Sigmoid colon (tissue), 7 donors: ENCODE data around the gene COPS2. TPM values are rescaled to one million over a fixed set of nuclear protein-coding genes. Genes with fewer than 3 reads are reported as not detected.

Source experiments
- DNase-seq: peaks from one replicate; pipeline ENCODE4 v3.0.0-alpha.2; 2019
- H3K27ac ChIP-seq, 4 donors: fragments of 200-600 bp; sonication (generic); one replicate each; pipeline ENCODE4 v1.5.1; 2016 to 2019; ENCODE audit warnings: mild to moderate bottlenecking in 1 of 4
- H3K27me3 ChIP-seq, 3 donors: fragments of 200-600 bp; sonication (generic); one replicate each; pipeline ENCODE4 v1.5.1; 2019; ENCODE audit warnings: mild to moderate bottlenecking in 1 of 3
- H3K36me3 ChIP-seq, 4 donors: fragments of 200-600 bp; sonication (generic); one replicate each; pipeline ENCODE4 v1.5.1; 2016 to 2019
- H3K4me1 ChIP-seq, 4 donors: fragments of 200-600 bp; sonication (generic); one replicate each; pipeline ENCODE4 v1.5.1; 2017 to 2019
- H3K4me3 ChIP-seq, 4 donors: fragments of 200-600 bp; sonication (generic); one replicate each; pipeline ENCODE4 v1.5.1; 2017 to 2019; ENCODE audit warnings: mild to moderate bottlenecking in 2 of 4, moderate library complexity in 1 of 4
- H3K9me3 ChIP-seq, 4 donors: fragments of 200-600 bp in 3 of 4; sonication (generic) in 3 of 4; one replicate each; pipeline versions ENCODE4 v1.5.1 to v1.6.1; 2013 to 2019
- EP300 ChIP-seq, 4 donors: sonication (generic); formaldehyde crosslinking; IDR thresholded peaks; one replicate each; pipeline ENCODE4 v1.6.1; 2017; ENCODE audit warnings: antibody characterized with exemption in 4 of 4
- POLR2A ChIP-seq, 2 donors: fragments of 450-650 bp; IDR thresholded peaks; one replicate each; pipeline ENCODE4 v1.6.1; 2016; ENCODE audit warnings: antibody characterized with exemption in 2 of 2, mild to moderate bottlenecking in 2 of 2, moderate library complexity in 2 of 2
- POLR2AphosphoS5 ChIP-seq, 4 donors: sonication (generic); formaldehyde crosslinking; IDR thresholded peaks; one replicate each; pipeline ENCODE4 v1.6.1; 2017; ENCODE audit warnings: antibody characterized with exemption in 4 of 4
- WGBS, 2 donors: extraction: QIAGEN DNeasy Blood & Tissue Kit; methylation state at CpG; one replicate each; pipeline ENCODE4 v1.1.7; 2013; 5-methylcytosine and 5-hydroxymethylcytosine counted together
- intact Hi-C: fragments of 100-400 bp; cut with DNase I; formaldehyde crosslinking; loops from one replicate; pipeline ENCODE4 v1.15.1; 2023
- polyA plus RNA-seq, 3 donors: library from polyadenylated mRNA; stranded (reverse); fragments of 200-250 nt; gene quantifications; one replicate each; pipeline ENCODE4 v1.2.3, GENCODE V29; 2013
- total RNA-seq, 4 donors: library from RNA; depleted of rRNA; stranded (reverse); fragments of >200 nt; gene quantifications; one replicate each; pipeline ENCODE4 v1.1.0, GENCODE V29; 2016
- TF ChIP-seq, protein P1 (sequence below), 4 experiments: fragments of 450-650 bp in 3 of 4; fragments of 200-600 bp in 1 of 4; IDR thresholded peaks; one replicate each; pipeline ENCODE4 v1.5.1; 2016 to 2019; ENCODE audit warnings: antibody characterized with exemption in 4 of 4, mild to moderate bottlenecking in 3 of 4, moderate library complexity in 2 of 4
- donor health status: healthy with polysubstance abuse.
- donor health status: Bipolar disorder and iron deficiency.
- donor health status: healthy.

The COPS2 gene
- total and polyA plus RNA-seq, 7 donors = 35.7 to 142 (median 88.9) TPM

DNA sequence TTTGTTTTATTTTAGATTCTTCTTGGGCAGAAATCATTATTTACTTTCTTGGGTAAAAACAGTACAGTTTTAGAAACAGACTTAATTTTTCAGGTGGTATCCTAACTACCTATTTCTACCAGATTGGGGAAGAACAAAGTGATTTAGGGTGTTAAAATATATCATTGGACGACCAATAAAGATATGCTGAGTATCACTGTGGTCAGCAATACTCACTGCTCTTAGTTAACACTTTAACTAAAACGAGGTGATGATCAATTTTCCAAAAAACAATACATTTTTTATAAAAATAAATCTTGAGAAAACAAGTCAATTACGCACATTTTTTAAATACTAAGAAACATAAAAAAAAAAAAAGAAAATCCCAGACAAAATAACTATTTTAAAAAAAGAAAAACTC is 3.6 kb downstream of the COPS2 start:
- no peak overlapping the region for H3K27ac ChIP-seq
- no peak for TF ChIP-seq POLR2AphosphoS5 (IDR thresholded peaks at IDR 0.05)
- no peak for TF ChIP-seq POLR2A (IDR thresholded peaks at IDR 0.05)
- TF ChIP-seq, protein P1, sequence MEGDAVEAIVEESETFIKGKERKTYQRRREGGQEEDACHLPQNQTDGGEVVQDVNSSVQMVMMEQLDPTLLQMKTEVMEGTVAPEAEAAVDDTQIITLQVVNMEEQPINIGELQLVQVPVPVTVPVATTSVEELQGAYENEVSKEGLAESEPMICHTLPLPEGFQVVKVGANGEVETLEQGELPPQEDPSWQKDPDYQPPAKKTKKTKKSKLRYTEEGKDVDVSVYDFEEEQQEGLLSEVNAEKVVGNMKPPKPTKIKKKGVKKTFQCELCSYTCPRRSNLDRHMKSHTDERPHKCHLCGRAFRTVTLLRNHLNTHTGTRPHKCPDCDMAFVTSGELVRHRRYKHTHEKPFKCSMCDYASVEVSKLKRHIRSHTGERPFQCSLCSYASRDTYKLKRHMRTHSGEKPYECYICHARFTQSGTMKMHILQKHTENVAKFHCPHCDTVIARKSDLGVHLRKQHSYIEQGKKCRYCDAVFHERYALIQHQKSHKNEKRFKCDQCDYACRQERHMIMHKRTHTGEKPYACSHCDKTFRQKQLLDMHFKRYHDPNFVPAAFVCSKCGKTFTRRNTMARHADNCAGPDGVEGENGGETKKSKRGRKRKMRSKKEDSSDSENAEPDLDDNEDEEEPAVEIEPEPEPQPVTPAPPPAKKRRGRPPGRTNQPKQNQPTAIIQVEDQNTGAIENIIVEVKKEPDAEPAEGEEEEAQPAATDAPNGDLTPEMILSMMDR (IDR thresholded peaks at IDR 0.05) = no peak
- TF ChIP-seq EP300 (IDR thresholded peaks at IDR 0.05) = no peak
- DNase-seq = no peak
- WGBS, 2 donors = 78 to 87% methylated on average over 3 of the region's 3 CpGs
- H3K27me3 ChIP-seq = no peaks in the 10 kb centered on the region
- intact Hi-C loops = loop anchor here (10.0 kb wide), 3 partner anchors 473 to 1203 kb away; partner anchors contain the start of genes DTWD1, FAM227B and GABPB1
- no peak overlapping the region for H3K4me3 ChIP-seq
- peaks cover 0 to 3% (median 0%) of the 10 kb centered on the region in 4 donors for H3K36me3 ChIP-seq
- H3K4me1 ChIP-seq = peaks cover 0 to 69% (median 38%) of the 10 kb centered on the region in 4 donors
- H3K9me3 ChIP-seq = no peaks in the 10 kb centered on the region

DNA sequence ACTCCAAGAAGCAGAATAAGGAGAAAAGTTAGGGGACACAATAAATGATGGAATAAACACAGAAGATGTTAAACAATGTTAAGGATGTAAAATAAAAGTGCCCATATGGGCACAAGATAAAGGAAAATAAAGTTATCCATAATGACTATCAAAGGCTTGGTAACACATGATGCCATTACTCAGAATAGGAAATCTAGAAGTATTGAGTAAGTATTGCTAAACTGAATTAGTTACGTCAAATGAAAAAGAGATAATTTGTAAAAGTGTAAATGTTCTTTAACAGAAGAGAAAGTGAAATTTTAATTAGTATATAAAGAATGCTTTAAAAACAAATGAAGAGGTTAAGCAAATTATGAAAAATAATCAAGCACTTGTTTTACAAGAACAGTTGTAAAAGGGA is 6.7 kb downstream of the COPS2 start:
- TF ChIP-seq, protein P1 (IDR thresholded peaks at IDR 0.05) = no peak
- Histone ChIP-seq H3K9me3 (no peaks in the 10 kb centered on the region), H3K4me1 (peaks cover 0 to 68% (median 32%) of the 10 kb centered on the region in 4 donors), H3K36me3 (peaks cover 0 to 14% (median 1%) of the 10 kb centered on the region in 4 donors), H3K27ac (no peak overlapping the region), H3K4me3 (no peak overlapping the region), H3K27me3 (no peaks in the 10 kb centered on the region)
- intact Hi-C loops = loop anchor here (1.0 to 2.0 kb wide), 2 partner anchors 20 to 284 kb away; no protein-coding TSS in a partner anchor
- WGBS, 2 donors = 83 to 92% methylated on average over 1 of the region's 1 CpG
- no peak for DNase-seq

DNA sequence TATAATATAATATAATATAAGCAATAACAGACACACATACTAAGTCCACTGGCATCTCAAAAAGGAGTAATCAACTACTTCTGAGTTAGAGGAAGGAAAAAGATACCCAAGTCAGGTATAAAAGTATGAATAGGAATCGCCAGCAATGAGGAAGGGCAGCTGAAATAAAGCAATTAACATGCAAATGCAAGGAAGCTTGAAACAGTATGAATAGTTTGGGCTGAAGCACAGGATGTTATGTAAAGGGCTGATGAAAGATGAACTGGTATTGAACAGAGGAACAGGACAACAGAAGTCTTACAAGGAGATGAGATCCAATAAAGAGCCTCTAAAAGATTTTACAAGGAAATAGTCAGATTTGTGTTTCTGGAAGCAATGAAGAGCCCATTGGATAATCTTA is 7.1 kb downstream of the COPS2 start:
- Histone ChIP-seq H3K27ac (no peak overlapping the region), H3K27me3 (no peaks in the 10 kb centered on the region), H3K9me3 (no peaks in the 10 kb centered on the region), H3K4me1 (peaks cover 0 to 64% (median 27%) of the 10 kb centered on the region in 4 donors), H3K36me3 (peaks cover 0 to 19% (median 5%) of the 10 kb centered on the region in 4 donors), H3K4me3 (no peak overlapping the region)
- WGBS, 2 donors = 30 to 60% methylated on average over 1 of the region's 1 CpG
- TF ChIP-seq, protein P1 (IDR thresholded peaks at IDR 0.05) = no peak
- no peak for TF ChIP-seq EP300 (IDR thresholded peaks at IDR 0.05)
- TF ChIP-seq POLR2A (IDR thresholded peaks at IDR 0.05) = no peak
- no peak for TF ChIP-seq POLR2AphosphoS5 (IDR thresholded peaks at IDR 0.05)
- DNase-seq = no peak
- intact Hi-C loops = loop anchor here (1.0 to 2.0 kb wide), 2 partner anchors 20 to 283 kb away; no protein-coding TSS in a partner anchor

DNA sequence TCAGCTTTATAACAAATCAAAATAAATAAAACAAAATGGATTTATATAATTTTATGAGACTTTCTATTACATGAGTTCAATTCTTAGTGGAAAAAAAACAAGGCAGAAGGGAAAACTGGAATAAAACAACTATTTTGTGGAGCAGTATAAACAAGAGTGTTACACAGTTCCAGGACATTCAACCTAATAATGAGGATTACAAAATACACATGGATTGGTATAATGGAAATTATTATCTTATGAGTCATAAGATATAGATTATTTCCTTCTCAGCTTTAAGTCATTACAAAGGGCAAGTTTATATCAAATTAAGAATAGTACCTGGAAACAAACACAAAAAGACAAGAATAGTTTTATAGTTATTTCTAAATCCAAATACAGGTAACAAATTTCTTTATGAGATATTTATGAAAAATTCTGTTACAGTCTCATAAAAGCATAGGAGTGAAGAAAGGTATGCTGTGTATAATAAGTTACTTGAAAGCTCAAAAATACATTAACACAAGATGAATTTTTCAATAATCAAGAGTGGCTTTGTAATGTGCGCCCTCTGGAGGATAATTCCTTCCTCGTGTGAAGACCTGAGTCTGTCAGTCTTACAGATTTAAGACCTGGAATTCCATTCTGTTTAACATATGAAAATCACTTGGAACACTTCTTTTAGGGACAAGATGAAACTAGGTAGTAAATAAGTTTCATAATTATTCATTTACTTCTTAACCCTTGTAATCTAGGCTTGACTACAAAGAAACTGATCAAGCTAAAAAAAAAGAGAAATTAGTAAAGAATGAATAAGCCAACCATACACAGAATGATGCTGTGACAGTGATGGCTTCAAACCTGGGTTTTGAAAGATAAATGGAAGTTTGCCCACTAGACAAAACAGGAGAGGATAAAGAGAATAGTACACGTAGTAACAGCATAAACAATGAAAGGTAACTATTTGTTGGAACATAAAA is 9.5 kb downstream of the COPS2 start:
- no peak overlapping the region for H3K27ac ChIP-seq
- intact Hi-C loops = no loop called here
- peaks cover 8 to 42% (median 16%) of the 10 kb centered on the region in 4 donors for H3K36me3 ChIP-seq
- no peak for DNase-seq
- H3K27me3 ChIP-seq = no peaks in the 10 kb centered on the region
- H3K4me3 ChIP-seq = no peak overlapping the region
- TF ChIP-seq POLR2A (IDR thresholded peaks at IDR 0.05) (no peak), POLR2AphosphoS5 (IDR thresholded peaks at IDR 0.05) (no peak), EP300 (IDR thresholded peaks at IDR 0.05) (no peak)
- TF ChIP-seq, protein P1 (IDR thresholded peaks at IDR 0.05) = peak; percentile 9 to 57 (median 40)
- H3K4me1 ChIP-seq = peaks cover 0 to 54% (median 22%) of the 10 kb centered on the region in 4 donors
- WGBS, 2 donors = 18 to 36% methylated on average over 3 of the region's 3 CpGs
- no peaks in the 10 kb centered on the region for H3K9me3 ChIP-seq
